Stimulated activated naive B cell treated with anti-CD40 and anti-IgM and Interleukin-4, amounts not matched to agents 10 μg/mL and 1 μg/mL and 100 μg/mL, for 72 hours (primary cell): ENCODE data around the gene AOAH.
"Not testable (repeated sequence)": the region's sequence is repeated elsewhere in the genome, so short reads cannot be mapped to it uniquely, and the experiment has no call there.

Source experiments
- ATAC-seq, 2 donors: fragments of 150-1000 bp; cut with Tn5 transposase; replicated peaks; 2 replicates each; pipeline ENCODE4 v1.10.0; 2021; ENCODE audit warnings: moderate library complexity in 1 of 2
- DNase-seq: peaks from one replicate; pipeline ENCODE4 v3.0.0; 2021
- H3K27ac Mint-ChIP-seq: one replicate; pipeline ENCODE4 v1.8.0; 2022; ENCODE audit warnings: mild to moderate bottlenecking, mixed read lengths
- H3K27me3 Mint-ChIP-seq, 2 donors: one replicate each; pipeline ENCODE4 v1.8.0; 2022; ENCODE audit warnings: mixed read lengths in 2 of 2
- H3K36me3 Mint-ChIP-seq, 2 donors: one replicate each; pipeline ENCODE4 v1.8.0; 2022; ENCODE audit warnings: mixed read lengths in 2 of 2, mild to moderate bottlenecking in 1 of 2
- H3K4me1 Mint-ChIP-seq, 2 donors: one replicate each; pipeline ENCODE4 v1.8.0; 2022; ENCODE audit warnings: mixed read lengths in 2 of 2, mild to moderate bottlenecking in 1 of 2
- H3K4me3 Mint-ChIP-seq, 2 donors: one replicate each; pipeline ENCODE4 v1.8.0; 2022; ENCODE audit warnings: mild to moderate bottlenecking in 2 of 2, mixed read lengths in 2 of 2, moderate library complexity in 1 of 2
- H3K9me3 Mint-ChIP-seq, 2 donors: one replicate each; pipeline ENCODE4 v1.8.0; 2022; ENCODE audit warnings: mixed read lengths in 2 of 2, mild to moderate bottlenecking in 1 of 2

AOAH gene

GRCh38 chr7:36522453-36523007, 201.8 kb downstream of the AOAH start:
- ATAC-seq (no peak), DNase-seq (no peak)
- Mint-ChIP-seq H3K27me3 (peaks cover 0 to 11% of the 10 kb centered on the region in 2 donors), H3K36me3 (no peaks in the 10 kb centered on the region), H3K4me3 (no peak overlapping the region), H3K4me1 (no peaks in the 10 kb centered on the region), H3K27ac (no peak overlapping the region), H3K9me3 (no peaks in the 10 kb centered on the region)

DNA sequence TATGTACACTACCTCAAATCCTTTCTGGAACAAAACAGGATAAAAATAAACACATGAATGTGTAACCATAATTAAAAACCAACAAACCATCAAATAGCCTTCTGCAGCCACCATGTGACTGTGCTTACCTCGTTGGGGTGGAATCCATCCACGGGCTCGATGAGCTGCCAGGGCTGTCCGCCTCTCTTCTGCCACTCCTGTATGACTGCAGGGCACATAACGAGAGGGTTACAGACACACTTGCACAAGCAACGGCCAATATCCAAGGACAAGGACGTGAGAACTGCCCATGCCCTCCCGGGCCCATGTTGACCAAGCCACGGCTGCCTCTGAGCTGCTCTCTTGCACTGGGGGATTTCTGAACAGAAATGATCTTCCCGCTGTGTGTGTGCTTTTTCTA, 202.4 kb downstream of the AOAH start:
- Mint-ChIP-seq H3K36me3 (no peaks in the 10 kb centered on the region), H3K9me3 (no peaks in the 10 kb centered on the region), H3K27me3 (peaks cover 0 to 11% of the 10 kb centered on the region in 2 donors), H3K4me3 (no peak overlapping the region), H3K4me1 (no peaks in the 10 kb centered on the region), H3K27ac (no peak overlapping the region)
- DNase-seq (no peak), ATAC-seq (no peak)

DNA sequence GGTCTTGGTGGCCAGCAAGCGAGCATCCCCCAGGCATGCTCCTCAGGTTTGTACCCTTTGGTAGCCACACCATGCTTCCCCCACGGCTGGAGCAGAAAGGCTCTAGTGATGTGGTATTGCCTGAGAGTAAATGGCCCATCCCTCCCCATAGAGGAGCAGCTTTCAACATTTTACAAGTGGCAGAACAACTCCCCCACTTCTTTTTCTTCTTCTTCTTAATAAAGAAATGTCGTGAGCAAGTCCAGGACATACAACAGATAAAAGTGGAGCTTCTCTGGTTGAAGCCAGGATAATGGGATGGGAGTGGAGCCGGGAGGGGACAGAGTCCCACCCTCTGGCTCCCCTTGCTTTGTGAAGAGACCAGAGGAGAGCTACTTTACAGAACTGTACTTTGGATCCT, 203.2 kb downstream of the AOAH start:
- H3K9me3 Mint-ChIP-seq, result no peaks in the 10 kb centered on the region
- H3K27me3 Mint-ChIP-seq, result peaks cover 0 to 11% of the 10 kb centered on the region in 2 donors
- ATAC-seq (no peak), DNase-seq (no peak)
- H3K4me3 Mint-ChIP-seq, result no peak overlapping the region
- H3K27ac Mint-ChIP-seq, result no peak overlapping the region
- H3K4me1 Mint-ChIP-seq, result peaks cover 0 to under 1% of the 10 kb centered on the region in 2 donors
- no peaks in the 10 kb centered on the region for H3K36me3 Mint-ChIP-seq

- Mint-ChIP-seq H3K4me3 (no peak overlapping the region), H3K27ac (no peak overlapping the region), H3K27me3 (no peaks in the 10 kb centered on the region), H3K9me3 (no peaks in the 10 kb centered on the region), H3K36me3 (no peaks in the 10 kb centered on the region), H3K4me1 (peaks cover 0 to 4% of the 10 kb centered on the region in 2 donors)
- no peak for DNase-seq
- ATAC-seq, result no peak
Measured at GRCh38 chr7:36515847-36516246, 208.4 kb downstream of the AOAH start.

DNA sequence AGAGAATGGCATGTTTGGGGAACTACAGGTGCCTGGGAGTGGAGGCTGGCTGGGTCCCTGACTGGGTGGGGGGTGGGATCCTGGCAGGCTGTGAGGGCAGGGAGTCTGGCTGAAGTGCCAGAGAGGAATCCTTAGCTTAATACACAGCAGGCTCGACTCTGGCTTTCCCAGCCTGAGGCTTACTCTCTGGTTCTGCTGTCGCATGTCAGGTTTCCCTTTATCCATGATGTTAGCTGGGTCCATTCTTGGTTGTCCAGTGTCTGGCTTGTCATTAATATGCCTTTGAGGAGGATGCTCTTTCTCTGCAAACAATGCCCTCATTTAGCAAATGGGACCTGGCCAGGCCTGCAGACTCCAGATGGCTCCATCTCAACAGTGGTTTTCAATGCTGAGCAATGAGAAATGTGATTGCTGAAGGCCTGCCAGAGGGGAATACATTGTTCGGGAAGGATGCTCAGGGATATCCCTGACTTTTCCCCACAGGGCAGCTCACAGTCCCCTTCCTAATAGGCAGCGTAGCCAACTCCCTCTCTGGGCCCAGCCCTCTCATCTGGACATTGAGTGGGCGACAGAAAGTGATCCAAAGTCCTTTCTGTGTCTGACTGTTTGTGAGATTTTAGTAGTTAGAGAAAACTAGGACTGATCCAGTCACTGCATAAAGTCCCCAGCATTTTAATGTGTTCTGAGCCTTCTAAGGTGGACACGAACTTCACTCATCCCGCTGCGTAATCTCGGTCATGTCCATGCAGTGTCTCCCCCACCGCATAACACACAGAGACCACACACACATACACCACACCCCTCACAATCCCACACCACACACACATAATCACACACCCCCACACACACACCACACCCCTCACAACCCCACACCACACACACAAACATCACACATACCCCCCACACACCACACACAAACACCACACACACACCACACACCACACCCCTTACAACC, 209.7 kb downstream of the AOAH start:
- no peaks in the 10 kb centered on the region for H3K9me3 Mint-ChIP-seq
- no peak for DNase-seq
- no peaks in the 10 kb centered on the region for H3K36me3 Mint-ChIP-seq
- no peak overlapping the region for H3K4me3 Mint-ChIP-seq
- H3K27ac Mint-ChIP-seq, result no peak overlapping the region
- H3K27me3 Mint-ChIP-seq, result no peaks in the 10 kb centered on the region
- ATAC-seq, result no peak
- H3K4me1 Mint-ChIP-seq, result peaks cover 0 to 4% of the 10 kb centered on the region in 2 donors

DNA sequence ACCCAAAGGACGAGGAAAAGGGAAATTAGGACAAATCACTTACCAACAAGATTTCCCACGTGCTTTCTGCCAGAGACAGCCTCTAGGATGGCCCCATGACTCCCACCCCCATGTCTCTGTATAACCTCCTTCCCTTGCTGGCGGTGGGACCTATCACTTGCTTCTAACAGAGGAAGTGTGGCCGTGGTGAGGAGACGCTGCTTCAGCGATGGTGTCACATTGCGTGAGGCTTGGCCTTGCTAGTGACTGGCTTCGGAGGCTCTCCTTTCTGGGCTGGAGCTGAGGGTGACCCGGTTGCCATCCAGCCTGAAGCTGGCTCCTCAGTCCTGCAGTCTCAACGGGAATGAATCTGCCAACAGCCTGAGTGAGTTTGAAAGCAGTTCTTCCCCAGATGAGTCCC, 210.9 kb downstream of the AOAH start:
- Mint-ChIP-seq H3K27me3 (no peaks in the 10 kb centered on the region), H3K36me3 (no peaks in the 10 kb centered on the region), H3K4me3 (no peak overlapping the region), H3K9me3 (no peaks in the 10 kb centered on the region), H3K4me1 (peaks cover 0 to 4% of the 10 kb centered on the region in 2 donors), H3K27ac (no peak overlapping the region)
- DNase-seq (no peak), ATAC-seq (no peak)

GRCh38 chr7:36512616-36513015, 211.7 kb downstream of the AOAH start:
- no peak overlapping the region for H3K27ac Mint-ChIP-seq
- no peak for DNase-seq
- peaks cover 0 to 4% of the 10 kb centered on the region in 2 donors for H3K4me1 Mint-ChIP-seq
- H3K9me3 Mint-ChIP-seq, result no peaks in the 10 kb centered on the region
- no peak overlapping the region for H3K4me3 Mint-ChIP-seq
- H3K27me3 Mint-ChIP-seq, result no peaks in the 10 kb centered on the region
- H3K36me3 Mint-ChIP-seq, result no peaks in the 10 kb centered on the region
- ATAC-seq, result no peak

DNA sequence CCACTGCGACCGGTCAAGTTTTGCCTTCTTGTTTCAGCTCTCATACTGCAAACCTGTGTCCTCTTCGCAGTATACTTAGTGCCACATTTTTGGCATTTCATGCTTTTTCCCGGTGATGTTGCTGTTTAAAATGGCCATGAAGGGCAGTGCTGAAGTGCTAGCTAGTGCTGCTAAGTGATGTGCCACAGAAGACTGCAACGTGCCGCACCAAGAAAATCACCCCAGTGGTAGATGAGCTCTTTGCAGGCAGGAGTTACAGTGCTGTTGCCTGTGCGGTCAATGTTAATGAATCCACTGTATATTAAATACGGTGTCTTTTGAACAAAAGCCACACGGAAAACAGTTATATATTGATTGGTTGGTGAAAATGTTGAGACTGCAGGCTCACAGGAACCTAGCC, 214.3 kb downstream of the AOAH start:
- Mint-ChIP-seq H3K27me3 (no peaks in the 10 kb centered on the region), H3K9me3 (no peaks in the 10 kb centered on the region), H3K4me3 (no peak overlapping the region), H3K4me1 (no peaks in the 10 kb centered on the region), H3K27ac (no peak overlapping the region), H3K36me3 (no peaks in the 10 kb centered on the region)
- ATAC-seq, result no peak
- DNase-seq, result no peak

- ATAC-seq (no peak), DNase-seq (no peak)
- Mint-ChIP-seq H3K4me3 (no peak overlapping the region), H3K27me3 (no peaks in the 10 kb centered on the region), H3K36me3 (no peaks in the 10 kb centered on the region), H3K27ac (no peak overlapping the region), H3K9me3 (peaks cover 0 to 4% of the 10 kb centered on the region in 2 donors), H3K4me1 (no peaks in the 10 kb centered on the region)
Measured at GRCh38 chr7:36507475-36508440, 216.5 kb downstream of the AOAH start.

DNA sequence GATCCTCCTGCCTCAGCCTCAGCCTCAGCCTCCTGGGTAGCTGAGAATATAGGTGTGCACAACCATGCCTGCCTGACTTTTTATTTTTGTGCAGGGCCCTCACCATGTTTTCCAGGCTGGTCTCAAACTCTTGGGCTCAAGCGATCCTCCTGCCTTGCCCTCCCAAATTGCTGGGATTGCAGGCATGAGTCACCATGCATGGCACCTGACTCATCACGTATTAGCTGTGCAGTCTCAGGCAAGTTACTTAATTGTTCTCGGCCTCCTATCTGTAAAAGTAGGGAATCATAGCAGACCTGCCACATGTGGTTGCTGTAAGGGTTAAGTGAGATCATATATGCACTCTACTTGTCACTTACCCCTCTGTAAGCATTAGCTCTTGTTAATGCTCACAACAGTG, 217.5 kb downstream of the AOAH start:
- H3K36me3 Mint-ChIP-seq, result no peaks in the 10 kb centered on the region
- no peaks in the 10 kb centered on the region for H3K4me1 Mint-ChIP-seq
- no peak for DNase-seq
- H3K9me3 Mint-ChIP-seq, result peaks cover 0 to 4% of the 10 kb centered on the region in 2 donors
- ATAC-seq, result no peak
- H3K4me3 Mint-ChIP-seq, result no peak overlapping the region
- H3K27ac Mint-ChIP-seq, result no peak overlapping the region
- no peaks in the 10 kb centered on the region for H3K27me3 Mint-ChIP-seq

GRCh38 chr7:36506130-36506798, 218.0 kb downstream of the AOAH start:
- H3K4me3 Mint-ChIP-seq, result no peak overlapping the region
- no peaks in the 10 kb centered on the region for H3K4me1 Mint-ChIP-seq
- no peaks in the 10 kb centered on the region for H3K36me3 Mint-ChIP-seq
- no peaks in the 10 kb centered on the region for H3K27me3 Mint-ChIP-seq
- ATAC-seq, result no peak
- H3K27ac Mint-ChIP-seq, result no peak overlapping the region
- DNase-seq, result no peak
- H3K9me3 Mint-ChIP-seq, result peaks cover 0 to 4% of the 10 kb centered on the region in 2 donors

DNA sequence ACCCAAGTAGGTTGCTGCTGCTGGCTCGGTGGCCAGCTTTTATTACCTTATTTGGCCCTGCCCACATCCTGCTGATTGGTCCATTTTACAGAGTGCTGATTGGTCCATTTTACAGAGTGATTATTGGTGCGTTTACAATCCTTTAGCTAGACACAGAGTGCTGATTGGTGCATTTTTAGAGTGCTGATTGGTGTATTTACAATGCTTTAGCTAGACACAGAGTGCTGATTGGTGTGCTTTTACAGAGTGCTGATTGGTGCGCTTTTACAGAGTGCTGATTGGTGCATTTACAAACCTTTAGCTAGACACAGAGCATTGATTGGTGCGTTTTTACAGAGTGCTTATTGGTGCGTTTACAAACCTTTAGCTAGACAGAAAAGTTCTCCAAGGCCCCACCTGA, 219.7 kb downstream of the AOAH start:
- not testable (repeated sequence) for H3K4me1 Mint-ChIP-seq, ATAC-seq, H3K27me3 Mint-ChIP-seq, H3K36me3 Mint-ChIP-seq, H3K27ac Mint-ChIP-seq, H3K4me3 Mint-ChIP-seq, DNase-seq, H3K9me3 Mint-ChIP-seq

- DNase-seq, H3K27me3 Mint-ChIP-seq, H3K9me3 Mint-ChIP-seq, ATAC-seq, H3K4me3 Mint-ChIP-seq, H3K27ac Mint-ChIP-seq, H3K36me3 Mint-ChIP-seq, H3K4me1 Mint-ChIP-seq: not testable (repeated sequence)
Measured at GRCh38 chr7:36504216-36504615, 220.1 kb downstream of the AOAH start.

GRCh38 chr7:36497775-36498174, 226.5 kb downstream of the AOAH start:
- Mint-ChIP-seq H3K4me3 (no peak overlapping the region), H3K27ac (no peak overlapping the region), H3K9me3 (no peaks in the 10 kb centered on the region), H3K4me1 (peaks cover 0 to 4% of the 10 kb centered on the region in 2 donors), H3K36me3 (no peaks in the 10 kb centered on the region), H3K27me3 (peaks cover 4 to 6% of the 10 kb centered on the region in 2 donors)
- no peak for DNase-seq
- no peak for ATAC-seq
